Measurements from ENCODE around the gene MSMO1.
"Not testable (repeated sequence)": the region's sequence is repeated elsewhere in the genome, so short reads cannot be mapped to it uniquely, and the experiment has no call there.

The MSMO1 gene

GRCh38 chr4:165324236-165324917 is 3.1 kb upstream of the MSMO1 start:
- no peak for DNase-seq (ENCODE audit: low read depth, low spot score)

GRCh38 chr4:165324918-165325304 is 2.6 kb upstream of the MSMO1 start:
- DNase-seq (ENCODE audit: low read depth, low spot score) = no peak

DNA sequence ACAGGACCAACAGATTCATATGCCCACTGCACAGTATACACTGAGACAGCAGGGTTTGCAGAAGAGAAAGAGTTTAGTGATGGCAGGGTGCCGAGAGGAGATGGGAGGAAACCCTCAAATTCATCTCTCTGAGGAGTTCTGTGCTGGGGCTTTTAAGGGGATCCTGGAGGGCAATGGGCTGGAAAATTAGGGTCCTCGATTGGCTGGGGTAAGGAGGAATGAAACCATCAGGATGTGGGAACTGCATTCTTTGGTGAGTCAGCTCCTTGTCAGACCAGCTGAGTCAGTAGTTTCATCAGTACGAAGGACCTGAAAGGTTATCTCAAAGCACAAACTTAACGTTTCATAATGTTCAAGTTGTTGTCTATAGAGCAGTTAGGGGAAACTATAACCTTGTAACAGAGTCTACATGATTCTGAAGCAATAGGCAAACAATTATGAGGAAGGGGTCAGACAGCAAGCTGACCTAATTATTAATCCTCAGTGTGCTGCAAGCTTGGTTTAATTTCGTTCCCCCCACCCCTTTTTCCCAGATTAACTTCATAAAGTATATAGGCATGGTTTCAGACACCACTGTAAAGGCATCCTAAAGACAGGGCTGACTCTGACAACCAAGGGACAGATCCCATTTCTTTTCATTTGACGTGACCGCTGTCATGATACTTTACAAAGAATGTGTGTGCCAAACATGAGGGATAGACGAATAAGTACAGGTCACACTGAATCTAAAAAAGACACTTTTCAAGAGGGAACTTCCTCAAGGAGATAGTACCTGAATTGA is 1.5 kb upstream of the MSMO1 start:
- DNase-seq (ENCODE audit: low read depth, low spot score) = peak; percentile 81

GRCh38 chr4:165326831-165327210 is 648 bp upstream of the MSMO1 start:
- DNase-seq (ENCODE audit: low read depth, low spot score) = peak; percentile 55

DNA sequence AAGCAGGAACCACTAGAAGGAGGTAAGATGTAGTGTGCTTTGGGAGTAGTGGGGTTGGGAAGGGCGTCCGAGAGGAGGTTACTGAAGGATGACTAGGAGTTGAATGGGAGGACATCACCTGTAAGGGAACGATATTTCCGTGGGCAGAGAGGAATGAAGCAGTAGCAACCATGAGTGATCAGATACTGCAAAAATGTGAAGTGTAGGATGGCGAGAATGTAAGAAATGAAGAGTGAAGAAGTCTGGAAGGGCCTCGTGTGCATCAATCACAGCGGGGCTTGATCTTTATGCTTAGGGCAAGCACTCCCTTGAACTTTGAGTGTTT is 594 bp downstream of the MSMO1 start:
- DNase-seq (ENCODE audit: low read depth, low spot score) = no peak

GRCh38 chr4:165328708-165329107 is 1.2 kb downstream of the MSMO1 start:
- DNase-seq (ENCODE audit: low read depth, low spot score) = peak; percentile 37

- no peak for DNase-seq (ENCODE audit: low read depth, low spot score)
Measured at GRCh38 chr4:165330071-165330470, 2.6 kb downstream of the MSMO1 start.

- no peak for DNase-seq (ENCODE audit: low read depth, low spot score)
Measured at GRCh38 chr4:165330666-165331065, 3.2 kb downstream of the MSMO1 start.

DNA sequence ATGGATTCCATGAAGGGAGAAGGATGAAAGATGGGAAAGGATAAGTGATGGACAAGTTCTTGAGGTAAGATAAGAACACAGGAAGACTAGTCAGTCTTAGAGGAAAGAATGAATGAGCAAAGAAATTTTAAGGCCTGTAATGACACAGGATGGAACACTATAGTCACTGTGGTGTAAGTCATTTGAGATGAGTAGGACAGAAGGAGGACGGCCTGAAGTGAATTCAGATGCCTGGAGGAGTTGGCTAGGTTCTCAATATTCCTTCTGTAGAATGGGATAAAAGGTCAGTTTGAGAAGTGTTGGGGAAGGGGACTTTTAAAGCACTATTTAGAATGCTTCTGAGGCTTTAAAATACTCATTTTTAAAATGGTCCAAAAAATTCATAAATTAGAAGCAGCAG is 3.9 kb downstream of the MSMO1 start:
- no peak for DNase-seq (ENCODE audit: low read depth, low spot score)

DNA sequence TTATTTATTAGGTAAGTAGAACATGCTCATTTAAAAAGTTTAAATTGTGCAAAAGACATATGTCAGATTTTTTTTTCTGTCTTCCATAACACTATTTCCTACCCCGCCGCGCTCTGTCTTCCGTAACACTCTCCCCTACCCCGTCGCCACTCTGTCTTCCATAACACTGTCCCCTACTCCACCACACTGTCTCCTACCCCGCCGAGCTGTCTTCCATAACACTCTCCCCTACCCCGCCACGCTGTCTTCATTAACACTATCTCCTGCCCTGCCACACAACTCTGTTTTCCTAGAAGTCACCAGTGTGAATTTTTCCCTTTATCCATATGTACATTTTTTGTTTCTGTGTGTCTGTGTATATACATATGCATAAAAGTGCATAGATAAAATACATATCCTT is 4.4 kb downstream of the MSMO1 start:
- DNase-seq (ENCODE audit: low read depth, low spot score) = no peak

DNA sequence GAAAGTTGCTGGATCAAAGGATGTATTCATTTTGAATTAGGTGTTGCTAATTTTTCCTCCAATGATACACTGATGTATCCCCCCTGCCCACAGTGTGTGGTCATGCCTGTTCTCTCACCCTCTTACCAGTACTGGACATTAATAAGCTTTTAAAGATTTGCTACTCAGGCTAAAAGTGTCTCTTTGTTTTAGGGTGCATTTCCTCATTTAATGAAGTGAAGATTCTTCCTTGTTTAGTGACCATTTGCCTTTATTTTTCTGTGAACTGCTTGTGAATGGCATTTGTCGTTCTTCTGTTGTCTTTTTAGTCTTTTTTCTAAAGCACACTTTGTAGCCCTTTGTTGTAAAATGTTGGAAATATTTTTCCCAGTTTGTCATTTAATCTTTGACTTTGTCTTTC is 5.0 kb downstream of the MSMO1 start:
- DNase-seq (ENCODE audit: low read depth, low spot score) = no peak

GRCh38 chr4:165335163-165335703 is 7.8 kb downstream of the MSMO1 start:
- DNase-seq (ENCODE audit: low read depth, low spot score) = no peak

- DNase-seq (ENCODE audit: low read depth, low spot score) = no peak
Measured at GRCh38 chr4:165336743-165337142, 9.3 kb downstream of the MSMO1 start.

GRCh38 chr4:165342340-165342739 is 14.9 kb downstream of the MSMO1 start:
- DNase-seq (ENCODE audit: low read depth, low spot score) = not testable (repeated sequence)

DNA sequence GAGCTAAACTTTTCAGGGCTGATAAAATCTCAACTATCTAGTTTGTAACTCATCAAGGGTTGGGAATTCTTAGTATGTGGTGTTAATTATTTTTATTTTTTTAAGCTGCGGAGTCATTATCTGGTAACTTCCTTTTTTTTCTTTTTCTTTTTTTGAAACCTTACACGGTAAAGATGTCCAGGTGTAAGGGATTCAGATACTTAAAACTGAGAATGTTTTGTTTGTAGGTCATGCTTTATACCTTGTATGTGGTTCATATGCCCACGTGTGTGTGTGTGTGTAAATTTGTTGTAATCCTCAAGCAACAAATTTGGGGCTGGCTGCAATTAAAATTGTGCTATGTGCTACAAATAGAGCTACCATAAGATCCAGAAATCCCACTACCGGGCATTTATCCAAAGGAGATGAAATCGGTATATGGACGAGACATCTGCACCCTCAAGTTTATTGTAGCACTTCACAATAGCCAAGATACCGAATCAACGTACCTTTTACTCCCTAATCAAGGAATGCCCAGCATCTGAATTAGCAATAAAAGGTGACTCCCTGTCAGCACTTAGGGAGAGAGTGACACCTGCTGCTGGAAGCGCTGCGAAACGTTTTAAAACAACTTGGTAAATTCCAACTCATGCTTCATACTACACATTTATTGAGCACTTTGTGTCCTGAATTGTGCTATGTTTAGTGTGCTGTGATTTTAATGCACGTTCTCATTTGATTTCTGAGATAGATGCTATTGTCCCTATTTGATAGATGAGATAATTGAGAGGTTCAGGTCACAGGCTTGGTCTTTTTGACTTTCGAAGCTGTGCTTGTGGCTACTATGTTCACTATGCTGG is 16.1 kb downstream of the MSMO1 start:
- DNase-seq (ENCODE audit: low read depth, low spot score) = peak; percentile 32

DNA sequence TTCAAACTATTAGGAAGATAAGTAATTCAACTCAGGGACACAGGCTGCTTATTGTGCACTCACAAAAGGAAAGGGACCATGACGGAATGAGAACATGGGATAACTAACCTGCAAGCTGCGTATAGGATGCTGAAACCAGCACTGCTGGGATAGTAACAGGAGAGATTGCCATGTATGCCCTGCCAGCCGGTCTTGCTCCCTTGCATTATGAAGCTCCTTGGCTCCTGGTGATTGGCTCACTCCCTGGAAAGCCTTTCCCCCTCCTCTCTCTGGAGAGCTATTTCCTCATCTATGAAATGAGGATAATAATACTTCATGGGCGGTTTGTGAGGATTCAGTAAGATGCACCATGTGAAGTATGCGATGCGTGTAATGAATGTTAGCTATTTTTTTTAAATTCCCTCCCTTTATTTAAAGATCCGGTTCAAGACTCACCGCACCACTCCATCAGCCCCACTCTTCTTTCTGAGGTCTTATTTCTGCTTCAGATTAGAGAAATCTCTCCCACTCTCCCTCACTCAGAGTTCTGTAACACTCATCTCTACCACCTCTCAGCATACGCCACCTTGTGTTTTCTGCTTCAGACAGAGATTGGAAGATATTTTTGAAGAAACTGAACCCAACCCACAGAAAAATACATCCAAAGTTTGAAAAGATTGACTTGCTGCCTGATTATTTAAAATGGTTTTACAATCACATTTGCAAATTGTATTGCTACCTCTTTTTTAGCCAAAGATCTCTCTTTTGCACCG is 18.4 kb downstream of the MSMO1 start:
- DNase-seq (ENCODE audit: low read depth, low spot score) = no peak

GRCh38 chr4:165347647-165348569 is 20.4 kb downstream of the MSMO1 start:
- DNase-seq (ENCODE audit: low read depth, low spot score) = no peak

GRCh38 chr4:165351359-165352130 is 24.1 kb downstream of the MSMO1 start:
- DNase-seq (ENCODE audit: low read depth, low spot score) = no peak

GRCh38 chr4:165355900-165356300 is 28.4 kb downstream of the MSMO1 start:
- DNase-seq (ENCODE audit: low read depth, low spot score) = peak; percentile 64

DNA sequence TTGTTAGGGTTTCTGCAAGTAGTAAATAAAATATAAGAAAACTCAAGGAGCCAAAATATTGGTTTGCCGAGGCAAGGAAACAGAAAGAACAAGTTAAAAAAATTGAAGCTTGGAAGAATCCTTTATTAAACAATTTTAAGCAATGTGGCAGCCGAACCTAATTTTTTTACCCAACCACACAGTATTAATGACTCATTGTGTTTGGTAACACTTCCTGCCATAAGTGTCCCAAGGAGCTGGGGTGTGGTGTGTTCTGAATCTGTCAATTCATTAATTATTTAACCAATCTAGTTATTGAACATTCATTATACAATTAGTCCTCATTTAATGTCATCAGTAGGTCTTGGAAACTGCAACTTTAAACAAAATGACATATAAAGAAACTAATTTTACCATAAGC is 32.0 kb downstream of the MSMO1 start:
- no peak for DNase-seq (ENCODE audit: low read depth, low spot score)

Measured in astrocyte of the hippocampus (primary cell).